GM19023 (cell line): ENCODE data around the gene MKNK2.

Experiments
- ATAC-seq: cut with Tn5 transposase; IDR thresholded peaks from one replicate; pipeline ENCODE4 v1.9.1; 2021; ENCODE audit warnings: mild to moderate bottlenecking, moderate library complexity; ENCODE audit not compliant: unreplicated experiment

MKNK2 gene

GRCh38 chr19:2058570-2059421, 7.8 kb upstream of the MKNK2 start:
- no peak for ATAC-seq

DNA sequence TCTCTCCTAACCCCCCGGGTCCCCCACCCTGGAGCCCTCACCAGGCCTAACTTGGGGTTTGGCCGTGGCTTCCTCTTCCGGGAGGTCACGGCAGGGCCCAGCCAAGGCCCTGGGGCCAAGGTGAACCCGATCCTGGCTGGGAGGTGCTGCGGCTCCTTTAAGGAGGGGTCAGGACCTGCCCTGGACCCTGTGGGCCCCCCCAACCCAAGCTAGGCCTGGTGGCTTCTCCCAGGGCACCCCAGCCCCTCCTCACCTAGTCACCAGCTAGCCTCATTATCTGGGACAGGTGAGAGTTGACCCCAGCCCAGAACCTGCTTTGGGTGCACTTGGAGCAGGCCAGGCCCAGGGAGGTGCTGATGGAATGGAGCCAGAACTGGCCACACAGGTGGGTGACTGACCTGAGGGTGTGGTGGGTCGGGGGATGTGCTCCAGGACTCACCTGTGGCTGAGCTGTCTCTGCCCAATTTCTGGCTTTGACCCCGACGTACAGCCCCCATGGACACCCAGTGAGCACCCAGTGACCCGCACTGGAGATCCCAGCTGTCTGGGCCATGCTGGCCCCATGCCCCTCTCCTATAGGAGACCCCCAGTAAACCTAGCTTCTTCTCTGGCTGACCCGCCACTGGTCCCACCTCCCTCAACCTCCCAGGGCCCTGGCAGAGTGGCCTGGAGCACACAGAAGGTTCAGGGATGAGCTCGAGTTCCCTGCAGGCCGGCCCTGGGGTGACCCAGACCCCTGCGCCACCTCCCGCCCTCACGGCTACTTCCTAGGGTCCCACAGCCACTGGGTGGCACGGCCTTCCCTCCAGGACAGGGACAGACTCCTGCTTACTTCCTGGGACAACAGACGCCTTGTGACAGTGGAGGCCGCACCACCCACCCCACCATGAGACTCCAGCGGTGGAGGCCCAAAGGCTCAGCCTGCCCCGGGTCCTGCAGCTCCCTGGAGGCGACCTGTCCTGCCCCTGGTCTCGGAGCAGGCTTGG, 6.7 kb upstream of the MKNK2 start:
- ATAC-seq: no peak

DNA sequence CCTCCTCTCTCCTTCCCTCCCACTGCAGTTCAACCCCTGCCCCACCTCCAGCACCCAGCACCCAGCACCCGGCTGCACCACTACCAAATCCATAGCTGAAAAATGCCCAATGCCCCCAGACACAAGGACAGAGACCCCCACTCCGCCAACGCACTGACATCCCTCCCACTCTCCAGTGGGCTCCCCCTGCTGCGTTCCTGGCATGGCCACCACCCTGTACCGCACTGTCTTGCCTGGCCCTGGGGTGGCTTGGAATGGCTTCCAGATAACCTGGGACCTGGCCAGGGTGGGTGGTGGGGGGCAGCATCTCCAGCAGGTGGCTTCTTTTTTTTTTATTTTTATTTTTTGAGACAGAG, 5.8 kb upstream of the MKNK2 start:
- ATAC-seq: no peak

DNA sequence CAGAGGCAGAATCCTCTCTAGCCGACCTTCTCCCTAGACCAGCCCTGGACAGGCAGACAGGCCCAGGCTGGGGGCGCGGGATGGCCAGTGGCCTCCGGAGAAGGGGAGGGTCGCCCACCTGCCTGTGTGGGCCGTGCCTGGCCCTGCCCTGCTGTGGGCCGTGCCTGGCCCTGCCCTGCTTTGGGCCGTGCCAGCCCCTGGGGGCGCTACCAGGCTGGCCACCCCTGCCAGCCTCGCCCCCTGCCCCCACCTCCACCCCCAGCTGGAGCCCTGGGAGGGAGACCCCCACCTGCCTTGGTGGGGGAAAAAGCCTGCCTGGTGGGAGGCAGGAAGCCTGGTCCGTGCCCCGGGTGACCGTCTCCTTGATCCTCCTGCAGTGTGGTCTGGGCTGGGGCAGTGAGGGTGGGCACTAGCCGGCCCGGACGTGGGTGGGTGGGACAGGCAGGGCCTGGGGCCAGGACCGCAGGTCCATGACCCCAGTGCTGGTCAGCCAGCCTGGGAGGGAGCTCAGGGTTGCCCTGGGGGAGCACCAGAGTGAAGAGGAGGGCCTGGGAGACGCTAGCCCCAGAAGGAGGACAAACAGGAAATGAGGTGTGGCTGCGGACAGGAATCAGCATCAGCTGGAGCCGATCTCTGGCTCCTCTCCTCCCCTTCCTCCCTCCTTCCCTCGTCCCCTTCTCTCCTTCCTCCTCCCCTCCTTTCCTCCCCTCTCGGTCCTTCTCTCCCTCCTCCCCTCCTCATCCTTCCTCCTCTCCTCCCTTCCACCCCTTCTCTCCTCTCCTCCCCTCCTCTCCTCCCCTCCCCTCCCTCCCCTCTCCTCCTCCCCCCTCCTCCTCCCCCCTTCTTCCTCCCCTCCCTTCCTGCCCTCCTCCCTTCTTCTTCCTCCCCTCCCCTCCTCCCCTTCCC, 5.1 kb upstream of the MKNK2 start:
- no peak for ATAC-seq

DNA sequence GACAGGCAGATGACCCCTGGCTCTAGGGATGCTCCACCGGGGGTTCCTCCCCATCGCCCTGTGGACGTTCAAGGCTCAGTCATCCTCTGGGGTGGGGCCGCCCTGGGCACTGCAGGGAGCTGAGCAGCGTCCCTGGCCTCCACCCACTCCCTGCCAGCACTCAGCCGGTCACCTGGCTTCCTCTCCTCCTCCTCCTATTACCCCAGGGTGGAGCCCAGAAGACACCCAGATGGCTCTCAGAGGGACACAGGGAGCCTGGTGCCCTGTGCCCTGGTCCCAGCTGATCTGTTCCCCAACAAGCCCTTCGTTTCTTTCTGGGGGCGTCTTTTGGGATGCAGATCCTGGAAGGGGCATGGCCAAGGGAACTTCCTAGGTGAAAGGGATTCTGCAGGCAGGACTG, 3.7 kb upstream of the MKNK2 start:
- ATAC-seq: no peak

- ATAC-seq: no peak
Observed at GRCh38 chr19:2053601-2054389, 2.8 kb upstream of the MKNK2 start.

DNA sequence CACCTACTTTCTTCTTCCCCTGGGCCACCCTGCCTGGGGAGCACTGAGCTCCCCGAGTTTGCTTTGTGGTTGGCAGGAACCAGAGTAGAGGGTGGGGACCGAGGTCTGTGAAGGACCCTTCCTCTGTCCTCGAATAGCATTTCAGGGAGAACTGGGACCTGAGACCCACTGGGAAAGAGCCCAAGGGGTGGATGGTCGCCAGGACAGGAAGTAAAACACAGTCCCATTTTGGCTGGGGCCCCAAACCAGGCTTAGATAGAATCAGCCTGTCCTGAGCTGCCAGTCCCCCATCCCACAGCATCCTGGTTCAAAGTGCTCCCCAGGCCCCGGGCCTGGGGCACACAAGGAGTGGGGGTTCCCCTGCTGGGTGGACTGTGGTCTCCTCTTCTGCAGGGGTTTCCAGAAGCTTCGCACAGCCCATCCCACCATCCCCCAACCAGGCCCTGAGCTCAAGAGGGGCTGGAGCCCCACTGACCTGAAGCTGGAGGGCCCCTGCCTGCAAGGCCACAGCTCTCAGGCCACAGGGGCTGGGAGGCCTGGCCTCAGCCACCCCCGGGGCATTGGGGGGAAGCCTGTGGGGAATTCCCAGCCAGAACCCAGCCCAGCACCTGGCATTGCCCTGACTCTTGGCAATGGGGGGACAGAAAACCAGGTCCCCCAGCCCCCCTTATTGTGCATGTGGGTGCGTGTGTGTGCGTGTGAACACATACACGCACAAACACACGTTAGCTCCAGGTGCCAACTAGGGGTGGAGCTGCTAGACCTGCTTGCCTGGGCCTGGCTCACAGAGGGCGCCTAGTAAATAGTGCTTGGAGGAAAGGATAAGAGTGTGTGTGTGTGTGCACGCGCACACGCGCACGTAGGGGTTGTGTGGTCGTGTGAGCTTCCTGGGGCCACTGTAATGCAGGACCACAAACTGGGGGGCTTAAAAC, 995 bp upstream of the MKNK2 start:
- no peak for ATAC-seq

- ATAC-seq: peak; percentile 3
Observed at GRCh38 chr19:2050349-2050990, 574 bp downstream of the MKNK2 start.

DNA sequence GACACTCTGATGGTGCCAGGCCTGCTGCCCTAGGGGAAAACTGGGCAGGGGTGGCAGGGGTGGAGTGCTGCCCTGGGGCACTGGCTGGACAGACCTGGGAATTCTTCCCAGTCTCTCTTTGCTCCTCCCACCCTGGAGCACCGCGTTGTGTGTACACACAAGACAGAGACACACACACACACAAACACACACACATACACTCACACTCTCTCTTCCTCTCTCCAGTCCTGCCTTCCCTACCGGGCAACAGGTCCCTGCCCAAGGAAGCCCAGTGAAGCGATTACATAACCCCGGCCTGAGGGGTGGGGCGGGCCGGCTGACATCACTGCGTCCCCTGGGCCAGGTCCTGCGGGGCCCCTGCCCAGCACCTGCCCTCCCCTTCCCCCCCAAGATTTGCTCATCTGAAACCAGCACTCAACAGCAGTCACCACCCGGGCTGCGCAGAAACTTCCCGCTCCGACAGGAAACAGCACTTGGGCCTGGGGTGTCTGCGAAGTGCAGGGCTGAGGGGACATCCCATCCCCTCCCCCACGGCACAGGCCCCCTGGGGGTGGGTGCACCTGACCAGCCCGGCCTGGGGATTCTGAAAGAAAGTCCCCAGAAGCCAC, 1.2 kb downstream of the MKNK2 start:
- ATAC-seq: peak; percentile 6

DNA sequence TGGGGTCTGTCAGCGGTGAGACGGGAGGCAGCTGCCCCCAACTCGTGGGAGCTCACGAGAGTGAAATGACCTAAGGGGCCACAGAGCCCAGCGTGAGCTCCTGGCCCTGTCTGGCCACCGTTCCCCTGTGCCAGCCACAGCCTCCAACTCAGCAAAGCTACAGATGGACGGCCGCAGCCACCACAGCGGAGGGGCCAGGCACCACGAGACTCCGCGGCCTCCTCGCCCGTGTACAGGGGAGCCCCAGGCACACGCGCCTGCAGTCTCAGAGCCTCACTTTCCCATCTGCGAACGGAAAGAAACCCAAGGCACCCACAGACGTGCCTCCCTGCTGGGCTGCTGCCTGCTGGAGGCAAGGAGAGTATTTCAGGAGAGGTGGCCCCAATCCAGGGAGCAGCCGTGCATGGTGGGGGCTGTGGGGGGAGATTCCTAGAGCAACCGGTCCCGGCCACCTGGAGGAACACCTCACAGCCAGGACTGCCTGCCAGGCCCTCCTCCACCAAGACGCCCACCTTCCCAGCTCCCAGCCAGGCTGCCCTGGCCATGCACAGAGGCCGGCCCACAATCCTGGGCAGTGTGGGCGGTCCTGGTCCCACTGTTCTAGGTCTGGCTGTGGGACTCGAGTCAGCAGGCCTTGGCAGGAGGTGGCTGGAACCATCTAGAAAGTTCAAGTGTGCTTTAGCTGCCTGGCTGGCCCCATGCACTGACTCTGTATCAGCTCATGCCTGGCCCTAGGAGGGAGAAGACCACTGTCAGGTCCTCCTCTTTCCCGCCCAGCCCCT, 1.9 kb downstream of the MKNK2 start:
- no peak for ATAC-seq

- no peak for ATAC-seq
Observed at GRCh38 chr19:2048104-2048958, 2.7 kb downstream of the MKNK2 start.

GRCh38 chr19:2047449-2048103, 3.5 kb downstream of the MKNK2 start:
- ATAC-seq: no peak

GRCh38 chr19:2047076-2047448, 4.0 kb downstream of the MKNK2 start:
- no peak for ATAC-seq

- ATAC-seq: no peak
Observed at GRCh38 chr19:2046046-2046907, 4.8 kb downstream of the MKNK2 start.

- no peak for ATAC-seq
Observed at GRCh38 chr19:2045501-2046045, 5.5 kb downstream of the MKNK2 start.
